Ishikawa (cell line): ENCODE measurements around the gene PDCD6IP.

Experiments
- CEBPB ChIP-seq: IDR thresholded peaks from 2 replicates; pipeline ENCODE4 v1.6.1; 2012
- CREB1 ChIP-seq: IDR thresholded peaks from 2 replicates; pipeline ENCODE4 v1.6.1; 2012; ENCODE audit warnings: low read depth
- EGR1 ChIP-seq: IDR thresholded peaks from 2 replicates; pipeline ENCODE4 v1.6.1; 2012
- EP300 ChIP-seq: IDR thresholded peaks from 2 replicates; pipeline ENCODE4 v1.6.1; 2012; ENCODE audit warnings: borderline replicate concordance
- FOXM1 ChIP-seq: IDR thresholded peaks from 2 replicates; pipeline ENCODE4 v1.6.1; 2012; ENCODE audit warnings: low read depth, borderline replicate concordance
- NFIC ChIP-seq: IDR thresholded peaks from 2 replicates; pipeline ENCODE4 v1.6.1; 2012
- RAD21 ChIP-seq: IDR thresholded peaks from 2 replicates; pipeline ENCODE4 v1.6.1; 2012; ENCODE audit warnings: low read depth
- TAF1 ChIP-seq: IDR thresholded peaks from 2 replicates; pipeline ENCODE4 v1.6.1; 2012; ENCODE audit warnings: low read depth, mild to moderate bottlenecking
- TCF12 ChIP-seq: IDR thresholded peaks from 2 replicates; pipeline ENCODE4 v1.6.1; 2012; ENCODE audit warnings: low read depth
- TEAD4 ChIP-seq: IDR thresholded peaks from 2 replicates; pipeline ENCODE4 v1.6.1; 2012
- YY1 ChIP-seq: IDR thresholded peaks from 2 replicates; pipeline ENCODE4 v1.6.1; 2012; ENCODE audit warnings: low read depth
- ZBTB7A ChIP-seq: IDR thresholded peaks from 2 replicates; pipeline ENCODE4 v1.6.1; 2012; ENCODE audit warnings: low read depth
- TF ChIP-seq, protein P1 (sequence below): IDR thresholded peaks from 2 replicates; pipeline ENCODE4 v1.6.1; 2012
- TF ChIP-seq, protein P2 (sequence below): IDR thresholded peaks from 2 replicates; pipeline ENCODE4 v1.6.1; 2012
- TF ChIP-seq, protein P3 (sequence below): IDR thresholded peaks from 2 replicates; pipeline ENCODE4 v1.6.1; 2012; ENCODE audit warnings: low read depth, mild to moderate bottlenecking

Gene PDCD6IP

DNA sequence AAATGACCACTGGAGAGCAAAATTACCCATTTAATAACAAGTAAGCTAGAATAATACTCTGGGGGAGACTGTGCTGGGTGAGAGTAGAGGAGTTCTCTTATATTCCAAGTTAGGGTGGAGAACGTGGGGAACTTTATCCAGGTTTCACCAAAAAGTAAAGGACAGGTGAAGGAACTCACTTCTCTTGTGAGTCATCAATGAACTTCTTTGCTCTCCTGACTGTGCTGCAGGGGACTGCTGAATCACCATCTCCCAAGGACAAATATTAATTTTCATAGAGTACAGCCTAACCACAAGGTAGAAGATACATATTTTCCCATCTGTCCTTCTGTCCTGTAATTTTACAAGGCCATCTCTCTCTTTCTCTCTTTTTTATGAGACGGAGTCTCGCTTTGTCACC lies 8.3 kb upstream of the PDCD6IP start:
- TF ChIP-seq RAD21 (no peak), ZBTB7A (no peak), EGR1 (no peak)
- TF ChIP-seq, protein P1, sequence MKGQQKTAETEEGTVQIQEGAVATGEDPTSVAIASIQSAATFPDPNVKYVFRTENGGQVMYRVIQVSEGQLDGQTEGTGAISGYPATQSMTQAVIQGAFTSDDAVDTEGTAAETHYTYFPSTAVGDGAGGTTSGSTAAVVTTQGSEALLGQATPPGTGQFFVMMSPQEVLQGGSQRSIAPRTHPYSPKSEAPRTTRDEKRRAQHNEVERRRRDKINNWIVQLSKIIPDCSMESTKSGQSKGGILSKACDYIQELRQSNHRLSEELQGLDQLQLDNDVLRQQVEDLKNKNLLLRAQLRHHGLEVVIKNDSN: no peak

DNA sequence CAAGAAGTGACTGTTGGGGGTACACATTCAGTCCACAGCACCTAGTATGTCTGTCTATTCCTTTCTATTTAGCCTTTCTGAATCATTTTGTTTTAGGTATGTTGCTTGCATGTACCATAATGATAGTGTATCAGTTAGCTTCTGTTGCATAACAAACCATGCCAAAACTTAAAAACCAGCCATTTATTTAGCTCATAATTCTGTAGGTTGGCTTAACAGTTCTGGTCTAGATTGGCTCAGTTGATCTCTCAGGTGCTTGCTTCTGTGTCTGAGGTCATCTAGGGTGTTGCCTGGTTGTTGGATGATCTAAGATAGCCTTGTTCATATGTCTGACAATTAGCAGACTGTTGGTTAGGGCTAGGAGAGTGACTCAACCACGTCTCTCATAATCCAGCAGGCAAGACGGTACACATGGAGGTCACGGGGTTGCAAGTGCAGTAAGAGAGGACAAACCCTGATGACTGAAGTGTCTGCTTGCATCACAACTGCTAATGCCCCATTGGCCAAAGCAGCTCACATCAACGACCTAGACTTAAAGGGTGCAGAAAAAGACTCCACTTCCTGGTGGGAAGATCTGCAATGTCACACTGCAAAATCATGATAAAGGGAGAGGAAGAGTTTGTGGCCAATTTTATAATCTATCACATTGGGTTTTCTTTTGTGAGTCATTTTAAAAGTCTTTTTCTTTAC lies 6.8 kb upstream of the PDCD6IP start:
- TF ChIP-seq RAD21: no peak
- TF ChIP-seq TCF12: no peak
- TF ChIP-seq, protein P1: no peak
- TF ChIP-seq TEAD4: no peak
- no peak for TF ChIP-seq FOXM1
- no peak for TF ChIP-seq EGR1
- TF ChIP-seq, protein P2, sequence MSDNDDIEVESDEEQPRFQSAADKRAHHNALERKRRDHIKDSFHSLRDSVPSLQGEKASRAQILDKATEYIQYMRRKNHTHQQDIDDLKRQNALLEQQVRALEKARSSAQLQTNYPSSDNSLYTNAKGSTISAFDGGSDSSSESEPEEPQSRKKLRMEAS: no peak
- TF ChIP-seq YY1: no peak
- no peak for TF ChIP-seq EP300

DNA sequence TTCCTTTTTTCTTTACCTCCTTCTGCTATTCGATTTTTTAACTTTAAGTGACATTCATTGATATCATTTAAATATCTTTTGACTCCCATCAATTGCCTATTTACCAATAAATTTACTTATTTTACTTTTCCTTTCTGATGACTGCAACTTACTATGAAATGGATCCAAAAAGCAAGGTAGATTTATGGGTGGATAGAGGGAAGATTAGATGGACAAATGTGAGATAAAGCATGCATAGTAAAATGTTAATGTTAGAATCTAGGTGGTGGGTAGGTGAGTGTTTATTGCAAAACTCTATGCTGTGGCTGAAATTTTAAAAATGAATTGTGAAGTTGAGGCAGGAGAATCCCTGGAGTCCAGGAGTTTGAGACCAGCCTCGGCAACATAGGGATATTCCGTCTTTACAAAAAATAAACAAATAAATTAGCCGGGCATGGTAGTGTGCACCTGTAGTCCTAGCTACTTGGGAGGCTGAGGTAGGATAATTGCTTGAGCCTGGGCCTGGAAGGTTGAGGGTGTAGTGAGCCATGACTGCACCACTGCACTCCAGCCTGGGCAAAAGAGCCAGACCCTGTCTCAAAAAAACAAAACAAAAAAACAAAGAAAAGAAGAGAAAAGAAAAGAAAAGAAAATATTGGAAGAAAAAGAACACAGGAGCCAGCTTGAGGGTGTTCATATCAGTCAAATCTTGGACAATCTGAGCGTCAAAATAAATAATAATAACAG lies 6.1 kb upstream of the PDCD6IP start:
- TF ChIP-seq TCF12 (no peak), TAF1 (no peak), RAD21 (no peak), TEAD4 (no peak), CREB1 (no peak), ZBTB7A (no peak), NFIC (no peak), CEBPB (no peak), EGR1 (no peak), FOXM1 (no peak)
- TF ChIP-seq, protein P3, sequence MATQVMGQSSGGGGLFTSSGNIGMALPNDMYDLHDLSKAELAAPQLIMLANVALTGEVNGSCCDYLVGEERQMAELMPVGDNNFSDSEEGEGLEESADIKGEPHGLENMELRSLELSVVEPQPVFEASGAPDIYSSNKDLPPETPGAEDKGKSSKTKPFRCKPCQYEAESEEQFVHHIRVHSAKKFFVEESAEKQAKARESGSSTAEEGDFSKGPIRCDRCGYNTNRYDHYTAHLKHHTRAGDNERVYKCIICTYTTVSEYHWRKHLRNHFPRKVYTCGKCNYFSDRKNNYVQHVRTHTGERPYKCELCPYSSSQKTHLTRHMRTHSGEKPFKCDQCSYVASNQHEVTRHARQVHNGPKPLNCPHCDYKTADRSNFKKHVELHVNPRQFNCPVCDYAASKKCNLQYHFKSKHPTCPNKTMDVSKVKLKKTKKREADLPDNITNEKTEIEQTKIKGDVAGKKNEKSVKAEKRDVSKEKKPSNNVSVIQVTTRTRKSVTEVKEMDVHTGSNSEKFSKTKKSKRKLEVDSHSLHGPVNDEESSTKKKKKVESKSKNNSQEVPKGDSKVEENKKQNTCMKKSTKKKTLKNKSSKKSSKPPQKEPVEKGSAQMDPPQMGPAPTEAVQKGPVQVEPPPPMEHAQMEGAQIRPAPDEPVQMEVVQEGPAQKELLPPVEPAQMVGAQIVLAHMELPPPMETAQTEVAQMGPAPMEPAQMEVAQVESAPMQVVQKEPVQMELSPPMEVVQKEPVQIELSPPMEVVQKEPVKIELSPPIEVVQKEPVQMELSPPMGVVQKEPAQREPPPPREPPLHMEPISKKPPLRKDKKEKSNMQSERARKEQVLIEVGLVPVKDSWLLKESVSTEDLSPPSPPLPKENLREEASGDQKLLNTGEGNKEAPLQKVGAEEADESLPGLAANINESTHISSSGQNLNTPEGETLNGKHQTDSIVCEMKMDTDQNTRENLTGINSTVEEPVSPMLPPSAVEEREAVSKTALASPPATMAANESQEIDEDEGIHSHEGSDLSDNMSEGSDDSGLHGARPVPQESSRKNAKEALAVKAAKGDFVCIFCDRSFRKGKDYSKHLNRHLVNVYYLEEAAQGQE: no peak
- TF ChIP-seq, protein P2: no peak

DNA sequence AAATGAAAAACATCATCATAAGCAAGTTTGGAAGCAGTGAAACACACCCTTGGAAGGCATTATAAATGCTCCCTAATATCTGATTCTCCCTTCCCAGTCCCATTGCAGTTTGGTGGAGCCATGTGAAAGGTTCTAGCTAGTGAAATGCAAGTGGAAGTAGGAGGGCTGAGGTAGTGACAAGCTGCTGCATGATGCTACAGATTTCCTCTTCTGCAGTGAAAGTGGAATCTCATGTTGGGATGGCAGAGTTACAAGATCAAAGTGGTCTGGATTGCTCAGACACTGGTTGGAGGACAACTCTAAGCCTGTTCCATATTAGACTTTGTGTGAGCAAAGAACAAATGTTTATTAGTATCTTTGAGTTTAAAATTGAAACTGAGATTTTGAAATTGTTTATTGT lies 3.3 kb upstream of the PDCD6IP start:
- no peak for TF ChIP-seq TCF12
- TF ChIP-seq, protein P2: no peak
- TF ChIP-seq RAD21: no peak
- TF ChIP-seq NFIC: no peak
- no peak for TF ChIP-seq CREB1
- no peak for TF ChIP-seq ZBTB7A
- TF ChIP-seq, protein P1: no peak
- TF ChIP-seq CEBPB: no peak
- no peak for TF ChIP-seq YY1
- TF ChIP-seq TEAD4: no peak
- TF ChIP-seq, protein P3: no peak
- TF ChIP-seq EGR1: no peak
- no peak for TF ChIP-seq EP300
- no peak for TF ChIP-seq TAF1
- TF ChIP-seq FOXM1: no peak
